Activated CD4-positive, alpha-beta T cell treated with anti-CD3 and anti-CD28 coated beads for 48 hours (primary cell): ENCODE results near the gene ISLR.
A peak's percentile ranks its signal among the peaks of the same experiment; 100 is the strongest.

Source experiments
- DNase-seq: peaks from one replicate; pipeline ENCODE4 v3.0.0-alpha.2; 2020

The ISLR gene

GRCh38 chr15:74197176-74197965 lies 23.9 kb downstream of the ISLR start:
- no peak for DNase-seq

DNA sequence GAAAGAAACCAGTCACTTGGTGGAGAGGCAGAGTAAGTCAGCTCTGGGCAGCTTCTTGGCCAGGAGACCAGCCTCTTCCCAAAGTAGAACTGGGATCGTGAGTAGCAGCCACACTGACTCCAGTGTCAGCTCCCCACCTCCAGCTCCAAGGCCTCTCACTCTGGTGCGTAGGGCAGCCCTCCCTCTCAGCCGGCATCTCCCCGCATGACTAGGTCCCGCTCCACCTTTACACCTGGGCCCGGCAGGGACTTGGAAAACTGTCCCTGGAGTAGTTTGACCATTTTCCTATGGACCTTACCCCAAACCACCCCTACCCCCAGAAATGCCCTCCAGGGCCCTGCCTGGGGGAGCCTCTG lies 25.8 kb downstream of the ISLR start:
- no peak for DNase-seq

DNA sequence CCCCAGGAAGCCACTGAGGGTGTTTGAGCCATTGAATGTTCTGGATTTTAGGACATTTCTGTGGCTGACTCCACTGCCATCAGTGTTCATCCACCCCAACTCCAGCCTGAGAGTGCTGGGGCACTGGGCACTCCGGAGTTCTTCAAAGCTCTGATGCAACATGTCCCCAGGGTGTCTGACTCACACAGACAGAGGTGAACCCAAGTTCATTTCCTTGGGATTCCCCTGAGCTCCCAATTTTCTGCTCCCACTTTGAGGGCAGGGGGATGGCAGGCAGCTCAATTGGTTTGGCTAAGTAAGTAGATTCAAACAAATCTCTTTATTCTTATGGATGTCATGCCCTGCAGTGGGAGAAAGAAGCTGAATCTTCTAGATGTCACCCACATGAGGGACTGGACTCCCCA lies 26.9 kb downstream of the ISLR start:
- DNase-seq = no peak

- DNase-seq = no peak
Measured at GRCh38 chr15:74200871-74201419, 27.4 kb downstream of the ISLR start.

- DNase-seq = no peak
Measured at GRCh38 chr15:74201710-74202420, 28.4 kb downstream of the ISLR start.

GRCh38 chr15:74202452-74203401 lies 29.2 kb downstream of the ISLR start, which contains the start of gene STRA6:
Gene STRA6, minus strand, starts transcription at chr15:74202787. Its CDS starts 520 bp downstream, at chr15:74202267.
- peak; percentile 12 for DNase-seq

DNA sequence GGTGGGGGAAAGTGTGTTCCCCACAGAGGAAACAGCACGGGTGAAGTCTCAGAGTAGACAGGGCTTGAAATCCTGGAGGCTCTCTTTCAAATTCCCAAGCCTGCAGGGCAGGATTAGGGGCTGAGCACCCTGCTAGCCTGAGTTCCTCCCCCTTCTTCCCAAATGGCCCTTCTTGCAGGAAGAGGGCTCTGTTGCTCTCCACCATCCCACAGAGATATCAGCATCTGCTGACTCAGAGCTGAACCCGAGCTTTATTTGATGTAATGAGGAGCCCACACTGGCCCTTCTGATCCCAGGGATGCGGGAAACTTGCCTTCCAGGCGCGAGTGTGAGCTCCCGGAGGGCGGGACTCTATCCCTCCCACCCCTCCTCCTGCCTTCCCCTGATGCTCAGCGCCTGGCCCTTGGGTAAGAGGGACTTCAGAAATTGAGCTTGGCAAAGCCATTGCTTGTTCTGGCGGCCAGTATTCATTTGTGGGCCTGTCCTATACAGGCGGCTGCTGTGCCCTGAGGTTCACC lies 30.5 kb downstream of the ISLR start:
- DNase-seq = no peak

DNA sequence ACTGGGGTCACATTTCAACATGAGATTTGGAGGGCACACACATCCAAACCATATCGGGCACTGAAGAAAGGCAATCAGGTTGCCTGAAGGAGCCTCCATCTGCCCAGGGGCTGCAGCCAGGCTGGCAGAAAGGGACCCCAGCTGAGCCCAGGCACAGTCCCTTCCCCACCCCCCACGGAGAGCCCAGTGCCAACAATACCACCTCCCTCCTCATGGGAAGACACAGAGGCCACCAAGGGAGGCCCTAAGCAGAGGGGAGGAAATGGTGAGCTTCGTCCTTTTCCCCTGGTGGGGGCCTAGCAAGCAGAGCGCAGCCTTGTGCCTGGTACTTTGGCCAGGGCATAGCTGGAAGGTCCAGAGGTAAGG lies 32.1 kb downstream of the ISLR start:
- DNase-seq = no peak

GRCh38 chr15:74206801-74207281 lies 33.3 kb downstream of the ISLR start:
- DNase-seq = no peak

GRCh38 chr15:74207652-74208440 lies 34.3 kb downstream of the ISLR start:
- no peak for DNase-seq

DNA sequence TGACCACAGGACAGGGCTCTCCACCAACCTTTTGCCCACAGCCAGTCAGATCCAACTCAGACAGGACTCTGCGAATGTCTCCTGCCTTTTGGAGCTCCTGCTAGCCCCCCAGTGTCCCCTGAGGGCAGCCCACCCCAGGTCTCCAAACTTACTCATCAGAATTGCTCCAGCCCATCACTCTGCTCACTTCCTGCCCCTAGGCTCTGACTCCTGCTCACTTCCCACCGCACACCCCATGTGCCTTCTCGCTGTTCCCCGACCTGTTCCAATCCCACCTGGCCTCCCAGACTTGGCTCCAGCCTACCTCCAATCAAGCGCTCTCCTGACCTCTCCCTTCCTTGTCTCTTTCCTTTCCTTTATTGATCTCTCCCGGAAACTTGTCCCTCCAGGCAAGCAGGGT lies 35.0 kb downstream of the ISLR start:
- no peak for DNase-seq

GRCh38 chr15:74208901-74209559 lies 35.5 kb downstream of the ISLR start:
- no peak for DNase-seq

GRCh38 chr15:74209560-74209958 lies 36.0 kb downstream of the ISLR start:
- no peak for DNase-seq

GRCh38 chr15:74209997-74210671 lies 36.6 kb downstream of the ISLR start:
- no peak for DNase-seq

GRCh38 chr15:74210729-74211128 lies 37.2 kb downstream of the ISLR start:
- DNase-seq = no peak

- no peak for DNase-seq
Measured at GRCh38 chr15:74211656-74212055, 38.1 kb downstream of the ISLR start.

DNA sequence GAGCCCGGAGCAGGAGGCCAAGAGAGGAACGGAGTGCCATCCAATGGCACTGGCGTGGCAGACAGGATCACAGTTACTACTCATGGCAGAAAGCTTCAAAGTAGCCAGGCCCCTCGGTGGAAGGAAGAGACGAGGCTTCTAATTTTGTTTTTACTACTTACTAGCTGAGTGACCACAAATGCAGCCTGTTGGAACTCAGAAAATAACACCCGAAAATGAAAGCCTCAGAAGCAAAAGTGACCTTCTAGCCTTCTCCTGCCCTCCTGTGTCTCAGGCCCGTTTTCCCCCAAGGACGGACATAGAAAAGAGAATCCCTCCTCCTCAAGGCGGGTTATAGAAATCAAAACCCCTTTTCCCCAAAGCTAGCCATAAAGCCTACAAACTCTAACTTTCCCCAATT lies 39.0 kb downstream of the ISLR start:
- DNase-seq = no peak

GRCh38 chr15:74213858-74214284 lies 40.4 kb downstream of the ISLR start:
- no peak for DNase-seq

- no peak for DNase-seq
Measured at GRCh38 chr15:74214324-74215021, 41.0 kb downstream of the ISLR start.

DNA sequence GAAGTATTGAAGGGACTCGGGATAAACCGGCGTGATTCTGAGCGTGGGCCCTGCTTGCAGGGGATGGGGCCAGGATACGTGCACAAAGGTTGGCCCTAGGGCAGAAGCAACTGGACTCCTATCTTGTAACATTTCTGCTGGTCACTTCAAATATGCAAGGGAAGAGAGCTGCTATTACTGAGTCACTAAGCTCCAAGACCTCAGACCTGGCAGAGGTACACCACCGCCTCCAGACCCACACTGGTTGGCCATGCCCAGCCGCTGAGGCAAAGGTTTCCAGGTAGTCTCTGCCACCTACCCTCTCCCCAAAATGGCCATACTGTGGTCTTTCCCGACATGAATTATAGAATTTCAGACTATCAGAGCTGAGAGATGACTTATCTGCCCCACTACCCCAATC lies 42.4 kb downstream of the ISLR start:
- no peak for DNase-seq
